ENCODE data around the gene ACSM6.

Gene ACSM6

DNA sequence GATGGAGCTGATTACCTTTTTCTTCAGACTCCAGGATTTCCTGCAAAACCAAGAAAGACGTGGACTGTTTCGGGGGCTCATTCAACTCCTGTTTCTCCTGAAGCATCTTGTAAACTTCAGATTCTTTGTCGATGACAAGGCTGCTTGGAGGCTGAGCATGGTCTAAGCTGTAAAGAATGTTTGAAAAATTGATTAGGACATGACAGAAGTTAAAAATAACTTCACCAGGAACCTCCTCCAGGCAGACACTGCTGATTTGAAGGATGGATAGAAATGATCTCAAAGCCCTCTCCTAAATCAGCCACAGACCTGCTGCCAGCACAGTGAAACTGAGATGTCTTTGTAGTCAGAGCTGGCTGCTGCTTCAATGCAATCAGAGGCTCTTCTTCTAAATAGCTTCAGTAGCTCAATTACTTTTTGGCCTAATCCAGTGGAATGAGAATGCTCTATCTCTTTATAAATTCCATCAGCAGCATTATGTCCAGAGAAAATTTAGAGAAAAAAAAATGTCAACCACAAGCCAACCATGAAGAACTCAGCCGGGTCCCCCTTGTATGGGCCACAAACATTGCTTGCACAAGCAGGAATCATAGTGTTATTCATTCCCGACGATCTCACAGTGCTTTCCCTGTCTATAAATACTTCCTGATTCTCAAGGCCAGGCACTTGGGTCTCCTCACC lies 53.3 kb downstream of the ACSM6 start:
- TF ChIP-seq, protein P1, sequence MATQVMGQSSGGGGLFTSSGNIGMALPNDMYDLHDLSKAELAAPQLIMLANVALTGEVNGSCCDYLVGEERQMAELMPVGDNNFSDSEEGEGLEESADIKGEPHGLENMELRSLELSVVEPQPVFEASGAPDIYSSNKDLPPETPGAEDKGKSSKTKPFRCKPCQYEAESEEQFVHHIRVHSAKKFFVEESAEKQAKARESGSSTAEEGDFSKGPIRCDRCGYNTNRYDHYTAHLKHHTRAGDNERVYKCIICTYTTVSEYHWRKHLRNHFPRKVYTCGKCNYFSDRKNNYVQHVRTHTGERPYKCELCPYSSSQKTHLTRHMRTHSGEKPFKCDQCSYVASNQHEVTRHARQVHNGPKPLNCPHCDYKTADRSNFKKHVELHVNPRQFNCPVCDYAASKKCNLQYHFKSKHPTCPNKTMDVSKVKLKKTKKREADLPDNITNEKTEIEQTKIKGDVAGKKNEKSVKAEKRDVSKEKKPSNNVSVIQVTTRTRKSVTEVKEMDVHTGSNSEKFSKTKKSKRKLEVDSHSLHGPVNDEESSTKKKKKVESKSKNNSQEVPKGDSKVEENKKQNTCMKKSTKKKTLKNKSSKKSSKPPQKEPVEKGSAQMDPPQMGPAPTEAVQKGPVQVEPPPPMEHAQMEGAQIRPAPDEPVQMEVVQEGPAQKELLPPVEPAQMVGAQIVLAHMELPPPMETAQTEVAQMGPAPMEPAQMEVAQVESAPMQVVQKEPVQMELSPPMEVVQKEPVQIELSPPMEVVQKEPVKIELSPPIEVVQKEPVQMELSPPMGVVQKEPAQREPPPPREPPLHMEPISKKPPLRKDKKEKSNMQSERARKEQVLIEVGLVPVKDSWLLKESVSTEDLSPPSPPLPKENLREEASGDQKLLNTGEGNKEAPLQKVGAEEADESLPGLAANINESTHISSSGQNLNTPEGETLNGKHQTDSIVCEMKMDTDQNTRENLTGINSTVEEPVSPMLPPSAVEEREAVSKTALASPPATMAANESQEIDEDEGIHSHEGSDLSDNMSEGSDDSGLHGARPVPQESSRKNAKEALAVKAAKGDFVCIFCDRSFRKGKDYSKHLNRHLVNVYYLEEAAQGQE (IDR thresholded peaks at IDR 0.05; ENCODE audit: insufficient read depth in 1 of 2, low read depth in 2 of 2, low read length in 2 of 2) = no peak
- no peak for TF ChIP-seq SIN3A (IDR thresholded peaks at IDR 0.05; ENCODE audit: borderline replicate concordance, insufficient read depth, low read length)
- no peak for TF ChIP-seq POLR2AphosphoS5 (IDR thresholded peaks at IDR 0.05; ENCODE audit: low read depth, low read length)
- no peak for TF ChIP-seq TAF1 (IDR thresholded peaks at IDR 0.05; ENCODE audit: borderline replicate concordance, insufficient read depth, low read length)
- no peak for TF ChIP-seq FOXP2 (optimal IDR thresholded peaks at IDR 0.05; ENCODE audit: borderline replicate concordance, extremely low read depth, extremely low read length, insufficient read depth)

DNA sequence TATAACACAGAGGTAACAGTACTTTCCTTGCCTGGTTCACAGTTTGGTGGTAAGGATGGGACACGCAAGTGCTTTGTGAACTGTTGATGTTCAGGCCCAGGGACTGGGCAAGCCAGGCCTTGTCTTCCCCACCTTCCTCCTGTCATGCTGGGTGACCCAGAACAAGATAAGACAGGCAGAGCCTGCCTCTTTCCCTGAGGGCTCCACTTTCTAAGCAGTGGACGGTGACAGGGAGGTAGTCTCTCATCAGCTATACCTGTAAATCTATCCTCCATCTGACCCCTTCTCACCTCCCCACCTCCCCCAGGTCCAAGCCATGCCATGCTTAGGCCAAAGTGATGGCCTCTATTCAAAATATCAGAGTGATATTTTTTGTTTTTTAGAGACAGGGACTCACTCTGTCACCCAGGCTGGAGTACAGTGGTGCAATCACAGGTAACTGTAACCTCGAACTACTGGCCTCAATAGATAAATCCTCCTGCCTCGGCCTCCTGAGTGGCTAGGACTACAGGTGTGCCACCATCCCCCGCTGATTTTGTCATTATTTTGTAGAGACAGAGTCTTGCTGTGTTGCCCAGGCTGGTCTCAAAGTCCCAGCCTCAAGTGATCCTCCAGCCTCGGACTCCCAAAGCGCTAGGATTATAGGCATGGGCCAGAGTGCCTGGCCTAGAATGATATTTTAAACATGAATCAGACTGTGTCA lies 54.0 kb downstream of the ACSM6 start:
- TF ChIP-seq, protein P1 (IDR thresholded peaks at IDR 0.05; ENCODE audit: insufficient read depth in 1 of 2, low read depth in 2 of 2, low read length in 2 of 2) = no peak
- TF ChIP-seq TAF1 (IDR thresholded peaks at IDR 0.05; ENCODE audit: borderline replicate concordance, insufficient read depth, low read length) = no peak
- no peak for TF ChIP-seq POLR2AphosphoS5 (IDR thresholded peaks at IDR 0.05; ENCODE audit: low read depth, low read length)
- TF ChIP-seq SIN3A (IDR thresholded peaks at IDR 0.05; ENCODE audit: borderline replicate concordance, insufficient read depth, low read length) = no peak
- no peak for TF ChIP-seq FOXP2 (optimal IDR thresholded peaks at IDR 0.05; ENCODE audit: borderline replicate concordance, extremely low read depth, extremely low read length, insufficient read depth)

DNA sequence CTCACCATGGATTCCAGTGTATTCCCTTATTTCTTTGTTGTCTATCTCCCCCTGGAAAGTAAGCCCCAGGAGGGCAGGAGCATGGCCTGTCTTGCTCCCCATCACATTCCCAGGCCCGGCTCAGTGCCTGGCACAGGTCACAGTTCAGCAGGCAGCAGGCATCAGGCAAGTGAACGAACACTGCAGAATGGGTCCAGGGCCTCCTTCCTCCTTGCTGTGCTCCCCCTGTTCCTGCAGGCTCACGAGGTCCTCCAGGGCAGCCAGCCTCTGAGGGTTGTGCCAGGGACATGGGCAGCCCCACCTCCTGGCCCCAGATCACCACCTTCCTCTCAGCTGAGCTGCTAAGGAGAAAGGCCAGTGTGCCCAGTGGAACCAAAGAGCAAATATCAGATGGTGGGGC lies 55.0 kb downstream of the ACSM6 start:
- TF ChIP-seq POLR2AphosphoS5 (IDR thresholded peaks at IDR 0.05; ENCODE audit: low read depth, low read length) (no peak), FOXP2 (optimal IDR thresholded peaks at IDR 0.05; ENCODE audit: borderline replicate concordance, extremely low read depth, extremely low read length, insufficient read depth) (no peak), SIN3A (IDR thresholded peaks at IDR 0.05; ENCODE audit: borderline replicate concordance, insufficient read depth, low read length) (no peak), TAF1 (IDR thresholded peaks at IDR 0.05; ENCODE audit: borderline replicate concordance, insufficient read depth, low read length) (no peak)
- TF ChIP-seq, protein P1 (IDR thresholded peaks at IDR 0.05; ENCODE audit: insufficient read depth in 1 of 2, low read depth in 2 of 2, low read length in 2 of 2) = no peak

DNA sequence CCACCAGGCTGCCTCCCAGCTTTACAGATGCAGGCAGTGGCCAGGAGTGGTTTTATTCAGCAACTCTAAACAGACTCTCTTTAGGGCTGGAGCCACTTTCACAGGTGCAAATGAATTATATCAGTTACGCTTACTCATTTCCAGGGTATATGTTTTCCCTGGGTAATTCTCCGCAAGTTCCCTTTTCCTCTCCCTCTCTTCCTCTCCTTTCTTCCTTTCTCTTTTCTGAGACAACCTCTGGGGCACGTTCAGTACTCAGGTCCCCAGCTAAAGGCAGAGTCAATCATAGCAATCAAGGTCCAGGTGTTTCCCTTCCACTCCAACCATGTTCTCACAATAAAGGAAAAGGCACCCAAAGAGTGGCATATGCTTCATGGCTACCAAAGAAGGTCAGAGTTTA lies 55.4 kb downstream of the ACSM6 start:
- TF ChIP-seq POLR2AphosphoS5 (IDR thresholded peaks at IDR 0.05; ENCODE audit: low read depth, low read length) = no peak

DNA sequence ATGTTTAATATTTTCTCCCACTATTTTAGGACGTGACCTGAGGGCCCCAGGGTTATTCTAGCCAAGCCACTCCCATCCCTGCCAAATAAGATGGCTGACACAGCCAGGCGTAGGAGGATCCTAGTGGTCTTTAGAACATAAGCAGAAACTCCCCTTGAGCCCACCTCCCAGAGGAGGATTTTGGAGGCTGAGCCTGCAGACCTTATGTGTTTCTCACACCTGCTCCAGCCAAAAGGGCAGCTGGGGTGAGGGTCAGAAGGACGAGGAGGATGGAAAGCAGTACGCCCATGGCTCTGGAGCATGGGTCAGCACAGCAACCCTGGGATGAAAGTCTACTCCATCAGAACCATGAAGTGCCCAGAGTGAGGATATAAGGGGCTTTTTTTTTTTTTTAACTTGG lies 56.8 kb downstream of the ACSM6 start:
- TF ChIP-seq SIN3A (IDR thresholded peaks at IDR 0.05; ENCODE audit: borderline replicate concordance, insufficient read depth, low read length) = no peak
- TF ChIP-seq FOXP2 (optimal IDR thresholded peaks at IDR 0.05; ENCODE audit: borderline replicate concordance, extremely low read depth, extremely low read length, insufficient read depth) = no peak
- TF ChIP-seq, protein P1 (IDR thresholded peaks at IDR 0.05; ENCODE audit: insufficient read depth in 1 of 2, low read depth in 2 of 2, low read length in 2 of 2) = no peak
- TF ChIP-seq TAF1 (IDR thresholded peaks at IDR 0.05; ENCODE audit: borderline replicate concordance, insufficient read depth, low read length) = no peak
- no peak for TF ChIP-seq POLR2AphosphoS5 (IDR thresholded peaks at IDR 0.05; ENCODE audit: low read depth, low read length)
